Measurements from ENCODE around the gene ASCC1.
"Not testable (repeated sequence)": the region's sequence is repeated elsewhere in the genome, so short reads cannot be mapped to it uniquely, and the experiment has no call there.

ASCC1 gene

DNA sequence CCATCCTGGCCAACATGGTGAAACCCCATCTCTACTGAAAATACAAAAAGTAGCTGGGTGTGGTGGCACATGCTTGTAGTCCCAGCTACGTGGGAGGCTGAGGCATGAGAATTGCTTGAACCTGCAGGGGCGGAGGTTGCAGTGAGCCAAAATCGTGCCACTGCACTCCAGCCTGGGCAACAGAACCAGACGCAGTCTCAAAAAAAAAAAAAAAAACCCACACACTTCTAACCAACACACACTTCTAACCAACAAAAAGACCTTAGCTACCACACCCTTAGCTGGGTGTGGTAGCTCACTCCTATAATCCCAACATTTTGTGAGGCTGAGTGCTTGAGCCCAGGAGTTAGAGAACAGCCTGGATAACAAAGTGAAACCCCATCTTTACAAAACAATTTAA lies 93.9 kb downstream of the ASCC1 start:
- H3K4me1 ChIP-seq (ENCODE audit: control insufficient read depth in 1 of 2, insufficient read depth in 2 of 2, low read length in 2 of 2): no peaks in the 10 kb centered on the region
- H3K9ac ChIP-seq (ENCODE audit: low read depth in 1 of 2, low read length in 2 of 2): no peak overlapping the region
- no peaks in the 10 kb centered on the region for H3K9me3 ChIP-seq (ENCODE audit: control insufficient read depth in 1 of 2, low read length in 2 of 2)
- H3K27me3 ChIP-seq (ENCODE audit: control insufficient read depth in 1 of 2, insufficient read depth in 2 of 2, low read length in 2 of 2): no peaks in the 10 kb centered on the region
- no peak overlapping the region for H3K4me3 ChIP-seq (ENCODE audit: low read depth in 1 of 2, low read length in 2 of 2)
- peaks cover 0 to 5% of the 10 kb centered on the region in 2 donors for H3K36me3 ChIP-seq (ENCODE audit: control insufficient read depth in 1 of 2, insufficient read depth in 2 of 2, low read length in 2 of 2)
- no peak overlapping the region for H3K27ac ChIP-seq (ENCODE audit: low read depth, low read length)

DNA sequence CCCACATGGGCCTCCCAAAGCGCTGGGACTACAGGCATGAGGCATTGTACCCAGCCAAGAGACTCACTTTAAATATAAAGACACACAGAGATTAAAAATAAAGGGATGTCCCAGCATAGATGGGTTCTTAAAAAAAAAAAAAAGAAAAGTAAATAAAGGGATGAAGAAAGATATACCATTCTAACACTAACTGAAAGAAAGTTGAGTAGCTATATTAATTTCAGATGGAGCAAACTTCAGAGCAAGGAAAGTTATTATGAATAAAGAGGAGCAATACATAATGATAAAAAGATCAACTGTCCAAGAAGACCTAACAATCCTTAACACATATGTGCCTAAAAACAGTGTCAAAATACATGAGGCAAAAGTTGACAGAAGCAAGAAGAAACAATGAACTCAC lies 94.7 kb downstream of the ASCC1 start:
- Histone ChIP-seq H3K36me3 (ENCODE audit: control insufficient read depth in 1 of 2, insufficient read depth in 2 of 2, low read length in 2 of 2) (peaks cover 0 to 5% of the 10 kb centered on the region in 2 donors), H3K9me3 (ENCODE audit: control insufficient read depth in 1 of 2, low read length in 2 of 2) (no peaks in the 10 kb centered on the region), H3K4me3 (ENCODE audit: low read depth in 1 of 2, low read length in 2 of 2) (no peak overlapping the region), H3K9ac (ENCODE audit: low read depth in 1 of 2, low read length in 2 of 2) (no peak overlapping the region), H3K27ac (ENCODE audit: low read depth, low read length) (no peak overlapping the region), H3K4me1 (ENCODE audit: control insufficient read depth in 1 of 2, insufficient read depth in 2 of 2, low read length in 2 of 2) (no peaks in the 10 kb centered on the region), H3K27me3 (ENCODE audit: control insufficient read depth in 1 of 2, insufficient read depth in 2 of 2, low read length in 2 of 2) (no peaks in the 10 kb centered on the region)

DNA sequence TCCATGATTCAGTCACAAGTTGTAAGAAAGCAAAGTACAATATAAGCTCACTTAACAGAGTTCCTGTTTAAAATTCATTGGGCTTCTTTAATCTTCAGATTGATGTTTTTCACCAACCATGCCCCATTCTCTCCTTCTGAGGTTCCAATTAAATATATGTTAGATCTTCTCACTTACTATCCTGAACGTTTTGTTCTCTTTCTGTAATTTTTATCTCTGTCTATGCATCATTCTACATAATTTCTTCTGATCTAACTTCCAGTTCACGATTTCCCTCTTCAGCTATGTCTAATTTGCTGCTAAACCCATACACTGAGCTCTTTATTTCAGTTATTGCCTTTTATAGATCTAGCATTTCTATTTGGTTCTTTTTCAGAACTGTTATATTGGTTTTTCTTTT lies 99.7 kb downstream of the ASCC1 start:
- Histone ChIP-seq H3K4me3 (ENCODE audit: low read depth in 1 of 2, low read length in 2 of 2) (no peak overlapping the region), H3K9ac (ENCODE audit: low read depth in 1 of 2, low read length in 2 of 2) (no peak overlapping the region), H3K36me3 (ENCODE audit: control insufficient read depth in 1 of 2, insufficient read depth in 2 of 2, low read length in 2 of 2) (peaks cover 0 to 5% of the 10 kb centered on the region in 2 donors), H3K27ac (ENCODE audit: low read depth, low read length) (no peak overlapping the region), H3K4me1 (ENCODE audit: control insufficient read depth in 1 of 2, insufficient read depth in 2 of 2, low read length in 2 of 2) (peaks cover 0 to 5% of the 10 kb centered on the region in 2 donors), H3K27me3 (ENCODE audit: control insufficient read depth in 1 of 2, insufficient read depth in 2 of 2, low read length in 2 of 2) (no peaks in the 10 kb centered on the region), H3K9me3 (ENCODE audit: control insufficient read depth in 1 of 2, low read length in 2 of 2) (no peaks in the 10 kb centered on the region)

DNA sequence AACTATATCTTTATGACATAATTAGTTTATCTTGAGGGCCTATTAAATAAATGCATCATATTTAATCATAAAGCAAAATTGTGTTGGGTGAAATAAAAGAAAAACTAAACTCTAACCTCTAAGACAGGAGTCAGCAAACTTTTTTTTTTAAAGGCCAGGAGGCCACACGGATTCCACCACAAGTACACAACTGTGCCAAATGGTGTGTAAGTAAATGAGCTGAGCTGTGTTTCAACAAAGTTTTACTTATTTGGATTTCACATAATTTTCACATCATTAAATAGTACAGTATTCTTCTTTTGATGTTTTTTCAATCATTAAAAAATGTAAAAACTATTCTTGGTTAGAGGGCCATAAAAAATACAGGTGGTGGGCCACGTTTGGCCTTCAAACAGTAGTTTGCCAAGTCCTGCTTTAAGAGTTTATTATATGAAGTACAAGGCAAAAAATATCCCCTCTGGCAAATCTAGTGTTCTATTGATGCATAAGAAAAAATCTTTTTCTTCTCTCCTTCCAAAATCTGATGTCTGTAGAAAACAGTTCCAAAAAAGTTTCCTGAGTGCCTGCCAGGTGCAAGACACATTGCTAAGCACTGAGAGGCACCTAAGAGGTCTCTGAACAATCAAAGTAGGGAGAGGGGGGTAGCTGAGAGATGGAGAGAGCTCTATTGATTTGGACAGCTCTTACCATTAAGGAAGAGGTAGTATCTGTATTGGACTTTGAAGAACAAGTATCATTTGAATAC lies 101.2 kb downstream of the ASCC1 start:
- Histone ChIP-seq H3K27ac (ENCODE audit: low read depth, low read length) (no peak overlapping the region), H3K27me3 (ENCODE audit: control insufficient read depth in 1 of 2, insufficient read depth in 2 of 2, low read length in 2 of 2) (no peaks in the 10 kb centered on the region), H3K4me3 (ENCODE audit: low read depth in 1 of 2, low read length in 2 of 2) (no peak overlapping the region), H3K9me3 (ENCODE audit: control insufficient read depth in 1 of 2, low read length in 2 of 2) (no peaks in the 10 kb centered on the region), H3K36me3 (ENCODE audit: control insufficient read depth in 1 of 2, insufficient read depth in 2 of 2, low read length in 2 of 2) (peaks cover 0 to 5% of the 10 kb centered on the region in 2 donors), H3K9ac (ENCODE audit: low read depth in 1 of 2, low read length in 2 of 2) (no peak overlapping the region), H3K4me1 (ENCODE audit: control insufficient read depth in 1 of 2, insufficient read depth in 2 of 2, low read length in 2 of 2) (peaks cover 4 to 9% of the 10 kb centered on the region in 2 donors)

DNA sequence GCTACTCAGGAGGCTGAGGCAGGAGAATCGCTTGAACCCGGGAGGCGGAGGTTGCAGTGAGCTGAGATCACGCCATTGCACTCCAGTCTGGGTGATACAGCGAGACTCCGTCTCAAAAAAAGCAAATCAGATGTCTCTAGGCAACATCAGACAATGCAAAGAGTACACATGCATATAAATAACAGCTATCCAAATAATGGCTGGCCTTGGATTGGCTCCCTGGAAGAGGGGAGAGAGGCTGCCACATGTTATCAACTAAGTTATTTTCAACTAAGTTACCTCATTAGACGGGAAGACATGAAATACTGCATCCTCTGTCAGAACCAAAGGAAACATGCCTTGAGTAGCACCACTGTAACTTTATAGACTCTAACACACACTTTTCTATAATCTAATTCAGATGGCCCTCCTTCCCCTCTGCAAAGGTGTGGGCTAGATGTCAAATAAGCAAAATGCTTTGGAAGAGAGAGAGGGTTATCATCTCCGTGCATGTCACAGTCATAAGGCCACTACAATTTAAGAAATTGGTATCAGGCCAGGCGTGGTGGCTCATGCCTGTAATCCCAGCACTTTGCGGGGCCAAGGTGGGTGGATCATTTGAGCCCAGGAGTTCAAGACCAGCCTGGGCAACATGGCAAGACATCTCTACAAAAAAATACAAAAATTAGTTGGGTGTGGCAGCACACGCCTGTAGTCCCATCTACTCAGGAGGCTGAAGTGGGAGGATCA lies 105.2 kb downstream of the ASCC1 start:
- Histone ChIP-seq H3K9ac (ENCODE audit: low read depth in 1 of 2, low read length in 2 of 2) (no peak overlapping the region), H3K9me3 (ENCODE audit: control insufficient read depth in 1 of 2, low read length in 2 of 2) (no peaks in the 10 kb centered on the region), H3K4me3 (ENCODE audit: low read depth in 1 of 2, low read length in 2 of 2) (no peak overlapping the region), H3K27ac (ENCODE audit: low read depth, low read length) (no peak overlapping the region), H3K27me3 (ENCODE audit: control insufficient read depth in 1 of 2, insufficient read depth in 2 of 2, low read length in 2 of 2) (no peaks in the 10 kb centered on the region), H3K4me1 (ENCODE audit: control insufficient read depth in 1 of 2, insufficient read depth in 2 of 2, low read length in 2 of 2) (peaks cover 10 to 20% of the 10 kb centered on the region in 2 donors), H3K36me3 (ENCODE audit: control insufficient read depth in 1 of 2, insufficient read depth in 2 of 2, low read length in 2 of 2) (no peaks in the 10 kb centered on the region)

DNA sequence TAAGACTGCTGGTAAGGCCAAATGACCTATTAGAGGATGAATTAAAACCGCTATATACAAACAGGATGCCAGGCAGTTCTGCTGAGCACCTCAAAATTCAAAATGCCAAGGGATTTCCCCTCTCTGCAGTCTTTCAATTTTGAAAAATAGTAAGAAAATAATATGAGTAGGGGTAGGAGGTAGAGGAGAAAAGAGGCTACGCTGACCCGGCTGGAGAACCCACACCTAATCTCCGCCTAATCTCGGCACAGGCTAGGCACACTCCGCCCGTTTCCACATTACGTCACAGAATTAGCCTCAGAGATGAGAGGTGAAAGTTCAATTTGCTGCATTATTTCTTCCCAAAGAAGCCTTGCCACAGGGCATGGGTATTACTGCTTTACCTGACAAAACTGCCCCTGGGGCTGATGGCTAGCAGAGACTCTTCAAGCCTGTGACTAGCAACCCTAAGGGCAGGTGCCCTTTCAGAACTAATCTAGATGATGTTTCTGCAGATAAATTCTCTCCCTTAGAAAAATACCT lies 106.4 kb downstream of the ASCC1 start:
- peaks cover 10 to 15% of the 10 kb centered on the region in 2 donors for H3K4me1 ChIP-seq (ENCODE audit: control insufficient read depth in 1 of 2, insufficient read depth in 2 of 2, low read length in 2 of 2)
- H3K9ac ChIP-seq (ENCODE audit: low read depth in 1 of 2, low read length in 2 of 2): no peak overlapping the region
- H3K36me3 ChIP-seq (ENCODE audit: control insufficient read depth in 1 of 2, insufficient read depth in 2 of 2, low read length in 2 of 2): no peaks in the 10 kb centered on the region
- no peaks in the 10 kb centered on the region for H3K9me3 ChIP-seq (ENCODE audit: control insufficient read depth in 1 of 2, low read length in 2 of 2)
- H3K4me3 ChIP-seq (ENCODE audit: low read depth in 1 of 2, low read length in 2 of 2): no peak overlapping the region
- no peaks in the 10 kb centered on the region for H3K27me3 ChIP-seq (ENCODE audit: control insufficient read depth in 1 of 2, insufficient read depth in 2 of 2, low read length in 2 of 2)
- no peak overlapping the region for H3K27ac ChIP-seq (ENCODE audit: low read depth, low read length)

DNA sequence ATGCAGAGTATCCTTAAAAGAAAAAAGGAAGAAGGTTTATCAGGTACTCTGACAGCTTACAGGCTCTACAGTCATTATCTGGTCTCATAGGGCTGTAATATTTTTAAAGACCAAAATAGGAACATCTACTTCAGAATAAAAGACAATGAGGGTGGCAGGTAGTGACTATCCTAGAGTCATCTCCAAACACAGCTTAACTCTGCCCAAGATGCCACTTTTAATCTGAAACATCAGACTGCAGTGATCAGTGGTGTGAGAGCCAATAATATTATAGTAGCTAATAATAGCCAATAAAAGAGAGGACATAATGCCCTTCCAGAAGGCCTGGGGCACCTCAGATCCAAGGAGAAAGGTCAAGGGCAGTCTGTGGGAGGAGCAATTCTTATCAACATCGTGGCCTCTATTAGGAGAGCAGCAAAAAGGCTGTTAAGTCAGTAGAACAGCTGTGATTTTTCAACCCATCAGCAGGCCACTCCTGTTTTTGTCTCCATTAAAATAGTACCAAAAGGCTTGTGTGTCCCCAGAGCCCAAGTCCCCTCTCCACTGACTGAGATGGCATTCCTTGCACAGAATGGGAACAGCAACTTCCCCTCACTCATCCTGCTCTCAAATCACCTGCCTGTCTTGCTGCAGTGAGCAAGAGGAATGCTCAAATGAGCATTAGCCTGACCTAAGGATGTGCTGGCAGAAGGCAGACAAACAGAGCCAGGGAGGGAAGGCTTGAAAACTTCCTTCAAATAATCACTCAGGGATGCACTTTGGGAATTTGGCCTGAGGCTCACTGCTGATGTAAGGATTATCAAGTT lies 107.0 kb downstream of the ASCC1 start:
- no peaks in the 10 kb centered on the region for H3K36me3 ChIP-seq (ENCODE audit: control insufficient read depth in 1 of 2, insufficient read depth in 2 of 2, low read length in 2 of 2)
- H3K9ac ChIP-seq (ENCODE audit: low read depth in 1 of 2, low read length in 2 of 2): no peak overlapping the region
- H3K27ac ChIP-seq (ENCODE audit: low read depth, low read length): no peak overlapping the region
- H3K4me3 ChIP-seq (ENCODE audit: low read depth in 1 of 2, low read length in 2 of 2): no peak overlapping the region
- no peaks in the 10 kb centered on the region for H3K9me3 ChIP-seq (ENCODE audit: control insufficient read depth in 1 of 2, low read length in 2 of 2)
- H3K4me1 ChIP-seq (ENCODE audit: control insufficient read depth in 1 of 2, insufficient read depth in 2 of 2, low read length in 2 of 2): peaks cover 10 to 15% of the 10 kb centered on the region in 2 donors
- H3K27me3 ChIP-seq (ENCODE audit: control insufficient read depth in 1 of 2, insufficient read depth in 2 of 2, low read length in 2 of 2): no peaks in the 10 kb centered on the region

DNA sequence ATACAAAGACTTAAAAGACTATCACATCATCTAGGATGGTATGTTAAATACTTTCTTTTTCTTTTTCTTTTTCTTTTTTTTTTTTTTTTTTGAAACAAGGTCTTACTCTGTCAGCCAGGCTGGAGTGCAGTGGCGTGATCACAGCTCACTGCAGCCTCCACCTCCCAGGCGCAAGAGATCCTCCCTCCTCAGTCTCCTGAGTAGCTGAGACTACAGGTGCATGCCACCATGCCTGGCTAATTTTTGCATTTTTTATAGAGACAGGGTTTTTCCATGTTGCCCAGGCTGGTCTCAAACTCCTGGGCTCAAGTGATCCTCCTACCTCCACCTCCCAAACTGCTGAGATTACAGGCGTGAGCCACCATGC lies 108.1 kb downstream of the ASCC1 start:
- not testable (repeated sequence) for H3K27me3 ChIP-seq (ENCODE audit: control insufficient read depth in 1 of 2, insufficient read depth in 2 of 2, low read length in 2 of 2); H3K9ac ChIP-seq (ENCODE audit: low read depth in 1 of 2, low read length in 2 of 2); H3K27ac ChIP-seq (ENCODE audit: low read depth, low read length); H3K36me3 ChIP-seq (ENCODE audit: control insufficient read depth in 1 of 2, insufficient read depth in 2 of 2, low read length in 2 of 2); H3K4me3 ChIP-seq (ENCODE audit: low read depth in 1 of 2, low read length in 2 of 2); H3K9me3 ChIP-seq (ENCODE audit: control insufficient read depth in 1 of 2, low read length in 2 of 2)
- H3K4me1 ChIP-seq (ENCODE audit: control insufficient read depth in 1 of 2, insufficient read depth in 2 of 2, low read length in 2 of 2): peaks cover 10 to 15% of the 10 kb centered on the region in 2 donors

DNA sequence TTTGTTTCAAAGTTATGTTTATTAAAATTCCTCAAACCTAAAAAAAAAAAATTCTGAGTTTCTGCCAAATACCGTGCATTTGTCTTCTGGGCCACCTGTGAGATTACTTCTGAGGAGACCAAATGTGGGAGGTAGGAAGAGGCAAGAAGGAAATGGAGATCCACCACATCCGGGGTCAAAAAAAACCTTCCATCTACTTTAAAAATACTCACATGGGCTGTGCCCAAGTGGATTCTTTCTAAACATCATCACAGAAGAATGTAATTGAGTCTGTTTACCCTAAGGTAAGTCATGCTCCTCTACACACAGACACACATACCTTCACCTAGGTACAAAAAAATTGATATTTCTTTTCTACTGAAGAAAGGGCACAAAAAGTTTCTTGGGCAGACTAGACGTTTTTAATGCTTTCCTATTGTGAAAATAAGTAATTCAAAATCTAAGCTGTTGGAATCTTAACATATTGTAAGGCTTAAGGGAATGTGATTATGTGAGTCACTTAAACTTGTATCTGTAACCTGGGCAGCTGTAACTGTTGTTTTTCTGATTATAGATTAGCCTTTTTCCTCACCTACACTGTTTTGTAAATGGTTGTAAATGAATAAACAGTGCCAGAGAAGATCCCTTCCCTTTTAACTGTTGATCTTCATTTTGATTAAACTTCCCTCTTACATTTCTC lies 108.6 kb downstream of the ASCC1 start:
- Histone ChIP-seq H3K4me1 (ENCODE audit: control insufficient read depth in 1 of 2, insufficient read depth in 2 of 2, low read length in 2 of 2) (peaks cover 10 to 15% of the 10 kb centered on the region in 2 donors), H3K36me3 (ENCODE audit: control insufficient read depth in 1 of 2, insufficient read depth in 2 of 2, low read length in 2 of 2) (no peaks in the 10 kb centered on the region), H3K9ac (ENCODE audit: low read depth in 1 of 2, low read length in 2 of 2) (no peak overlapping the region), H3K4me3 (ENCODE audit: low read depth in 1 of 2, low read length in 2 of 2) (no peak overlapping the region), H3K27me3 (ENCODE audit: control insufficient read depth in 1 of 2, insufficient read depth in 2 of 2, low read length in 2 of 2) (no peaks in the 10 kb centered on the region), H3K27ac (ENCODE audit: low read depth, low read length) (no peak overlapping the region), H3K9me3 (ENCODE audit: control insufficient read depth in 1 of 2, low read length in 2 of 2) (no peaks in the 10 kb centered on the region)
